Lower lobe of right lung (tissue), 2 donors: Measurements from ENCODE around the gene CAPRIN1. TPM values are rescaled to one million over a fixed set of nuclear protein-coding genes. Genes with fewer than 3 reads are reported as not detected.
"Not testable (repeated sequence)": the region's sequence is repeated elsewhere in the genome, so short reads cannot be mapped to it uniquely, and the experiment has no call there.

ENCODE experiments used
- ATAC-seq, 2 donors: fragments of 200-7000 bp; cut with Tn5 transposase; one replicate each; pipeline ENCODE4 v1.9.1; 2020 to 2022; ENCODE audit warnings: mild to moderate bottlenecking in 2 of 2, moderate library complexity in 2 of 2
- DNase-seq: peaks from one replicate; pipeline ENCODE4 v3.0.0-alpha.2; 2020
- H3K27ac ChIP-seq: fragments of 200-600 bp; one replicate; pipeline ENCODE4 v1.8.0; 2022
- H3K27me3 ChIP-seq: fragments of 200-600 bp; one replicate; pipeline ENCODE4 v1.8.0; 2022; ENCODE audit warnings: low read depth
- H3K36me3 ChIP-seq: fragments of 200-600 bp; one replicate; pipeline ENCODE4 v1.8.0; 2022; ENCODE audit warnings: mild to moderate bottlenecking
- H3K4me1 ChIP-seq: fragments of 200-600 bp; one replicate; pipeline ENCODE4 v1.8.0; 2022
- H3K4me3 ChIP-seq: fragments of 200-600 bp; one replicate; pipeline ENCODE4 v1.8.0; 2022; ENCODE audit warnings: mild to moderate bottlenecking
- H3K9me3 ChIP-seq: fragments of 200-600 bp; one replicate; pipeline ENCODE4 v1.8.0; 2022
- CTCF ChIP-seq: fragments of 200-600 bp; IDR thresholded peaks from one replicate; pipeline ENCODE4 v1.8.0; 2022; ENCODE audit warnings: antibody characterized with exemption, mild to moderate bottlenecking
- intact Hi-C: fragments of 100-400 bp; cut with DNase I; formaldehyde crosslinking; loops from one replicate; pipeline ENCODE4 v1.11.0; 2022
- total RNA-seq: library from RNA; stranded (reverse); fragmentation: NEBNext Ultra II Directional; extraction: Animal tissue kit (Norgen Biotek cat#: 25700); gene quantifications from one replicate; pipeline ENCODE4 v1.2.1, GENCODE V29; 2021
- donor health status: DM: no; HTN: yes; CAD: no; lungs with severe emphysema.

Gene CAPRIN1
- total RNA-seq, 1 donor from 2014 or later: 187 TPM

- intact Hi-C loops: no loop called here
- H3K27me3 ChIP-seq: no peaks in the 10 kb centered on the region
- ATAC-seq: peak; percentile 64 to 80
- no peak for TF ChIP-seq CTCF
- peaks cover 42% of the 10 kb centered on the region for H3K4me1 ChIP-seq
- DNase-seq: no peak
- no peak overlapping the region for H3K27ac ChIP-seq
- H3K36me3 ChIP-seq: peaks cover 27% of the 10 kb centered on the region
- no peaks in the 10 kb centered on the region for H3K9me3 ChIP-seq
- no peak overlapping the region for H3K4me3 ChIP-seq
Observed at GRCh38 chr11:34068111-34068510, 16.6 kb downstream of the CAPRIN1 start.

GRCh38 chr11:34071306-34071705 is 19.8 kb downstream of the CAPRIN1 start:
- H3K36me3 ChIP-seq: peaks cover 55% of the 10 kb centered on the region
- H3K27me3 ChIP-seq: not testable (repeated sequence)

GRCh38 chr11:34072041-34072440 is 20.5 kb downstream of the CAPRIN1 start:
- intact Hi-C loops: no loop called here

More at GRCh38 chr11:34071306-34071705, 19.8 kb downstream of the CAPRIN1 start:
- H3K27ac ChIP-seq, H3K4me3 ChIP-seq, DNase-seq, ATAC-seq, H3K9me3 ChIP-seq, intact Hi-C loops: not testable (repeated sequence)
- peaks cover 19% of the 10 kb centered on the region for H3K4me1 ChIP-seq

GRCh38 chr11:34072832-34073231 is 21.3 kb downstream of the CAPRIN1 start:
- intact Hi-C loops: no loop called here
- Histone ChIP-seq H3K27ac (no peak overlapping the region), H3K4me3 (no peak overlapping the region), H3K4me1 (peaks cover 12% of the 10 kb centered on the region), H3K36me3 (peaks cover 70% of the 10 kb centered on the region), H3K27me3 (no peaks in the 10 kb centered on the region), H3K9me3 (no peaks in the 10 kb centered on the region)
- no peak for TF ChIP-seq CTCF
- no peak for ATAC-seq
- DNase-seq: no peak

More at GRCh38 chr11:34072041-34072440, 20.5 kb downstream of the CAPRIN1 start:
- Histone ChIP-seq H3K4me3 (no peak overlapping the region), H3K27me3 (no peaks in the 10 kb centered on the region), H3K4me1 (peaks cover 19% of the 10 kb centered on the region), H3K9me3 (no peaks in the 10 kb centered on the region), H3K27ac (no peak overlapping the region), H3K36me3 (peaks cover 62% of the 10 kb centered on the region)
- ATAC-seq (no peak), DNase-seq (no peak)
- no peak for TF ChIP-seq CTCF

GRCh38 chr11:34074391-34074790 is 22.9 kb downstream of the CAPRIN1 start:
- Histone ChIP-seq H3K9me3 (no peaks in the 10 kb centered on the region), H3K27me3 (no peaks in the 10 kb centered on the region), H3K4me3 (no peak overlapping the region), H3K4me1 (no peaks in the 10 kb centered on the region), H3K36me3 (peaks cover 86% of the 10 kb centered on the region), H3K27ac (no peak overlapping the region)
- TF ChIP-seq CTCF: no peak
- DNase-seq: no peak
- intact Hi-C loops: no loop called here
- ATAC-seq: no peak

- DNase-seq (no peak), ATAC-seq (no peak)
- H3K4me3 ChIP-seq: no peak overlapping the region
- no peaks in the 10 kb centered on the region for H3K4me1 ChIP-seq
- TF ChIP-seq CTCF: no peak
- intact Hi-C loops: no loop called here
- no peak overlapping the region for H3K27ac ChIP-seq
- H3K36me3 ChIP-seq: peaks cover 95% of the 10 kb centered on the region
- no peaks in the 10 kb centered on the region for H3K27me3 ChIP-seq
- no peaks in the 10 kb centered on the region for H3K9me3 ChIP-seq
Observed at GRCh38 chr11:34075178-34075820, 23.8 kb downstream of the CAPRIN1 start.
